Right cardiac atrium (tissue), 5 donors: ENCODE results near the gene CERS5. TPM values are rescaled to one million over a fixed set of nuclear protein-coding genes. Genes with fewer than 3 reads are reported as not detected.
"Not testable (repeated sequence)": the region's sequence is repeated elsewhere in the genome, so short reads cannot be mapped to it uniquely, and the experiment has no call there.

ENCODE experiments used
- ATAC-seq, 2 donors: fragments of 200-7000 bp; cut with Tn5 transposase; one replicate each; pipeline versions ENCODE4 v1.8.0 to v1.9.1; 2020; ENCODE audit warnings: moderate library complexity in 2 of 2, mild to moderate bottlenecking in 1 of 2
- DNase-seq, 3 donors: peaks; one replicate each; pipeline ENCODE4 v3.0.0-alpha.2; 2020
- H3K27ac ChIP-seq: one replicate; pipeline ENCODE4 v1.5.1; 2013; ENCODE audit warnings: mild to moderate bottlenecking, low read length, control low read depth, moderate library complexity
- H3K27me3 ChIP-seq: one replicate; pipeline ENCODE4 v1.6.1; 2013; ENCODE audit not compliant: control insufficient read depth, insufficient read depth
- H3K4me1 ChIP-seq: one replicate; pipeline ENCODE4 v1.6.1; 2013; ENCODE audit warnings: low read length; ENCODE audit not compliant: control insufficient read depth, insufficient read depth
- H3K4me3 ChIP-seq: one replicate; pipeline ENCODE4 v1.5.1; 2013; ENCODE audit warnings: low read length, control low read depth
- H3K9me3 ChIP-seq: one replicate; pipeline ENCODE4 v1.6.1; 2013; ENCODE audit warnings: low read length; ENCODE audit not compliant: control insufficient read depth
- WGBS: extraction: QIAGEN DNeasy Blood & Tissue Kit; methylation state at CpG from one replicate; pipeline ENCODE4 v1.1.7; 2013; 5-methylcytosine and 5-hydroxymethylcytosine counted together
- intact Hi-C, 4 donors: fragments of 100-400 bp; cut with DNase I; formaldehyde crosslinking; loops; one replicate each; pipeline versions ENCODE4 v1.11.0 to v1.14.0; 2022 to 2023
- polyA plus RNA-seq: library from polyadenylated mRNA; stranded (reverse); fragments of 200-250 nt; gene quantifications from one replicate; pipeline ENCODE4 v1.2.3, GENCODE V29; 2013
- total RNA-seq, 4 donors: library from RNA; stranded (reverse); fragmentation: NEBNext Ultra II Directional; extraction: Animal tissue kit (Norgen Biotek cat#: 25700); gene quantifications; one replicate each; pipeline ENCODE4 v1.2.1, GENCODE V29; 2021
- donor health status: healthy with polysubstance abuse.
- donor health status: DM: no; HTN: yes; CAD: no.
- donor health status: DM: no; HTN: no; CAD: no.
- donor health status: DM: no; HTN: yes; CAD: no; lungs with severe emphysema.
- donor health status: DM: yes; HTN: yes; CAD: no.

The CERS5 gene
- total and polyA plus RNA-seq, 5 donors = 14.0 to 18.8 (median 16.8) TPM

DNA sequence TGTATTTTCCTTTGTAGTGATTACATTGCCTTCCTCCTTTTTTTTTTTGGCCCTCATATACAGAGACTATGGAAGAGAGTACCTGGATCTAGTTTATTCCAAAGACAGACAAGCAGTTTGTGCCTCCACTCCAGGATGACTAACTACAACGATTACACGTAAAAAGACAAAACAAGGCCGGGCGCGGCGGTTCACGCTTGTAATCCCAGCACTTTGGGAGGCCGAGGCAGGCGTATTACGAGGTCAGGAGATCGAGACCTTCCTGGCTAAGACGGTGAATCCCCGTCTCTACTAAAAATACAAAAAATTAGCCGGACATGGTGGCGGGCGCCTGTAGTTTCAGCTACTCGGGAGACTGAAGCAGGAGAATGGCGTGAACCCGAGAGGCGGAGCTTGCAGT is 2.2 kb downstream of the CERS5 start:
- no peak overlapping the region for H3K4me3 ChIP-seq
- 94% methylated on average over 20 of the region's 20 CpGs for WGBS
- H3K9me3 ChIP-seq = no peaks in the 10 kb centered on the region
- ATAC-seq (no peak), DNase-seq (no peak)
- no peaks in the 10 kb centered on the region for H3K27me3 ChIP-seq
- intact Hi-C loops = loop anchor here in 1 of 4 donors (10.0 kb wide), 1 partner anchor 50 kb away; the partner anchor contains the start of gene COX14
- no peak overlapping the region for H3K27ac ChIP-seq
- no peaks in the 10 kb centered on the region for H3K4me1 ChIP-seq

DNA sequence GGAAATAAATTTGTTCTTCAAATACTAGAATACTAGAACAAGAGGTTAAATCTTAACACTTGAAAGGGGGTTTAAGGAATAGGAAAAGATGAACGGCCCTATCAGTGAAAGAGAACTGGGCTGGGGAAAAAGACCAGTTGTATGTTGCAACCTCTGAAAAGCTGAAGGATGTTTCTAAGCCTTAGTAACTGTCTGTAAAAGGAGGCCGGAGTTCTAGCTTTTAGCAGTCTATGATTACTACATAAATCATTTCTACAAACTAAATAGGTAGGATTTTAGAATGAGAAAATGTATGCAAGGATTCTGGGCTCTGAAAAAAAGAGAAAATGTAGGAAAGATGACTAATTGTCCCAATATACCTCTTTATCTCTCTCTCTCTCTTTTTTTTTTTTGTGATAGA is 4.9 kb downstream of the CERS5 start:
- intact Hi-C loops = loop anchor here in 1 of 4 donors (10.0 kb wide), 1 partner anchor 47 kb away; the partner anchor contains the start of gene COX14
- no peak for ATAC-seq
- no peak overlapping the region for H3K27ac ChIP-seq

DNA sequence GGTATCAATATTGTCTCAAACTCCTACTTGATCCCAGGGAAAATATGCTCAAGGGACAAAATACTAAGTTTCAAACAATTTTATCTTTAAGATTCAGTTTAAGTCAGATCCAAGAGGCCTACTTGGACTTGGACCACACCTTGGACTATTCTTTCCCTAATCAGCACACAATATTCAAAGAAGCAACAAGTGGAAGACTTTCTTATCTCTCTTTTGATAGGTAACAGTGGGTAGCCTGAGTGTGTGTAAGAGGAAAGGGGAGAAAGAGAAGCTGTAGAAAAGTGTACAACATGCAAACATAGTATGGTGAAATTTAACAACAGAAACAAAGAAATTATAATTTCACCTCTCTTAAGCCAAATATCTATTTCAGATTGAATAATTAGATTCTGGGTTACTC is 6.5 kb downstream of the CERS5 start:
- H3K4me1 ChIP-seq = no peaks in the 10 kb centered on the region
- DNase-seq (no peak), ATAC-seq (no peak)
- no peak overlapping the region for H3K27ac ChIP-seq
- intact Hi-C loops = loop anchor here in 1 of 4 donors (10.0 kb wide), 1 partner anchor 46 kb away; the partner anchor contains the start of gene COX14
- no peak overlapping the region for H3K4me3 ChIP-seq
- H3K27me3 ChIP-seq = no peaks in the 10 kb centered on the region
- H3K9me3 ChIP-seq = no peaks in the 10 kb centered on the region

More for the DNA sequence above, 4.9 kb downstream of the CERS5 start:
- Histone ChIP-seq H3K9me3 (no peaks in the 10 kb centered on the region), H3K4me3 (no peak overlapping the region), H3K27me3 (no peaks in the 10 kb centered on the region), H3K4me1 (no peaks in the 10 kb centered on the region)
- DNase-seq = no peak
- 74% methylated on average over 2 of the region's 2 CpGs for WGBS

DNA sequence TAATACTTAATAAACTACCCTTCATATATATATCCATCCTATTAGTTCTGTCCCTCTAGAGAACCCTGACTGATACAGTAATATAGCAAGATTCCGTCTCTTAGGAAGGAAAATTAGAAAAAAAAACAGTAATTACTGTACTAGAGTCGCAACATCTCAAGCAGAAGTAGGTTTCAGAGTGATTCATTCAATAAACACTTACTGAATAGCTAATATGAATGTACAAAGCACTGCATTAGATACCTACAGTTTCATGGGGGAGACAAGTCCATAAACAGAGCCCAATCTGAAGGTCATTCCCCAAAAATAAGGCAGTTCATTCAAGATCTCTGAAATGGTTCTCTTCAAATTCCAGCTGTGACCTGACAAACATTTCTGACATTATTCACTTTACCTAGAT is 9.9 kb downstream of the CERS5 start:
- H3K27ac ChIP-seq = no peak overlapping the region
- no peaks in the 10 kb centered on the region for H3K27me3 ChIP-seq
- WGBS = 91% methylated on average over 2 of the region's 2 CpGs
- intact Hi-C loops = no loop called here
- DNase-seq = no peak
- H3K9me3 ChIP-seq = no peaks in the 10 kb centered on the region
- no peak for ATAC-seq
- H3K4me1 ChIP-seq = no peaks in the 10 kb centered on the region
- no peak overlapping the region for H3K4me3 ChIP-seq

GRCh38 chr12:50156641-50157040 is 10.5 kb downstream of the CERS5 start:
- intact Hi-C loops = no loop called here
- no peak for ATAC-seq
- no peaks in the 10 kb centered on the region for H3K4me1 ChIP-seq

DNA sequence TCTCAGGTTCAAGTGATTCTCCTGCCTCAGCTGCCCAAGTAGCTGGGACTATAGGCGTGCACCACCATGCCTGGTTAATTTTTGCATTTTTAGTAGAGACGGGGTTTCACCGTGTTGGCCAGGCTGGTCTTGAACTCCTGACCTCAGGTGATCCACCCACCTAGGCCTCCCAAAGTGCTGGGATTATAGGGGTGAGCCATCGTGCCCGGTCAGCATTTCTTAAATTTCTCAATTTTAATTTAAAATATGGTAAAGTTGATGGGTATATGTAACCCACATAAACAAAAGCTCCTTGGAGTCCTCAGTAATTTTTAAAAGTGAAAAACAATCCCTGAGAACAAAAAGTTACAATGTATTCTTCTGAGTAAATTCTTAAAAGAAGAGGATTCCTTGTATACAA is 12.2 kb downstream of the CERS5 start:
- not testable (repeated sequence) for ATAC-seq, H3K27me3 ChIP-seq

More at GRCh38 chr12:50156641-50157040, 10.5 kb downstream of the CERS5 start:
- Histone ChIP-seq H3K27me3 (no peaks in the 10 kb centered on the region), H3K9me3 (no peaks in the 10 kb centered on the region), H3K27ac (no peak overlapping the region), H3K4me3 (no peak overlapping the region)
- no peak for DNase-seq

DNA sequence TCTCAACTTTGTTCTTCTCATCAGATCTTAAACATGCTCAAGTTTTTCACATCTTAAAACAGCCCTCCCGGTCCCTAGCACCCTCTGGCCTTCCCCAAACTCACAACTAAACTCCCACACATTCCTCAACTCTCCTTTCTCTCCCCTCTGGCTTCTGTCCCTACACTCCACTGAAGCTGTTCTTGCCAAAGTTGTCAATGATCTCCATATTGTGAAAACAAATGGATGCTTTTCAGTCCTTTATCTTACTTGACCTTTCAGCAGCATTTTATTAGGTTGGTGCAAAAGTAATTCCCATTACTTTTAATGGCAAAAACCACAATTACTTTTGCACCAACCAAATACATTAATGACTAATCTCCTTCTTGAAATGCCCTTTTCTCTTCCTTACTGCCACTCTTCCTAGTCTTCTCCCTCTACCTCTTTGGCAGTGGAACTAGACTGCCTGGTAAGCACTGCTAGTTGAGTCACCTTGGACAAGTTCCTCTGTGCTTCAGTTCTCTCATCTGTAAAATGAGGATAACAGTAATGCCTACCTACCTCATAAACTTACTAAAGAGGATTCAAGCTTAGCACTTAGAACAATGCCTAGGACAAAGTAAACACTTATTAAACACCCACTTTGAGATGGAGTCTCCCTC is 16.0 kb downstream of the CERS5 start:
- Histone ChIP-seq H3K27ac (no peak overlapping the region), H3K4me3 (no peak overlapping the region), H3K4me1 (no peaks in the 10 kb centered on the region), H3K9me3 (no peaks in the 10 kb centered on the region), H3K27me3 (no peaks in the 10 kb centered on the region)
- DNase-seq (no peak), ATAC-seq (peak; percentile 37 to 52)
- WGBS = 41% methylated on average over 1 of the region's 1 CpG
- intact Hi-C loops = no loop called here

More for the DNA sequence above, 12.2 kb downstream of the CERS5 start:
- DNase-seq, H3K9me3 ChIP-seq, intact Hi-C loops, H3K4me1 ChIP-seq, H3K27ac ChIP-seq, H3K4me3 ChIP-seq: not testable (repeated sequence)
- WGBS = 94% methylated on average over 5 of the region's 5 CpGs

GRCh38 chr12:50149311-50149710 is 17.9 kb downstream of the CERS5 start:
- WGBS = 65% methylated on average over 3 of the region's 3 CpGs
- ATAC-seq (no peak), DNase-seq (no peak)
- Histone ChIP-seq H3K27ac (no peak overlapping the region), H3K4me1 (no peaks in the 10 kb centered on the region), H3K9me3 (no peaks in the 10 kb centered on the region), H3K27me3 (no peaks in the 10 kb centered on the region), H3K4me3 (no peak overlapping the region)
- intact Hi-C loops = no loop called here

DNA sequence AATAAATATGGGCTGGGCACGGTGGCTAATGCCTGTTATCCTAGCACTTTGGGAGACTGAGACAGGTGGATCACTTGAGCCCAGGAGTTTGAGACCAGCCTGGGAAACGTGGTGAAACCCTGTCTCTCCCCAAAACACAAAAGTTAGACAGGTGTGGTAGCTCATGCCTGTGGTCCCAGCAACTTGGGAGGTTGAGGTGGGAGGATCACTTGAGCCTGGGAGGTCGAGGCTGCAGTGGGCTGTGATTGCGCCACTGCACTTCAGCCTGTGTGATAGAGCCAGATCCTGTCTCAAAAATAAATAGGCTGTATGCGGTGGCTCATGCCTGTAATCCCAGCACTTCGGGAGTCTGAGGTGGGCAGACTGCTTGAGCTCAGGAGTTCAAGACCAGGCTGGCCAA is 19.2 kb downstream of the CERS5 start:
- DNase-seq, H3K27me3 ChIP-seq, ATAC-seq, H3K9me3 ChIP-seq, H3K4me1 ChIP-seq, intact Hi-C loops, H3K4me3 ChIP-seq, H3K27ac ChIP-seq: not testable (repeated sequence)
- WGBS = 92% methylated on average over 6 of the region's 6 CpGs

DNA sequence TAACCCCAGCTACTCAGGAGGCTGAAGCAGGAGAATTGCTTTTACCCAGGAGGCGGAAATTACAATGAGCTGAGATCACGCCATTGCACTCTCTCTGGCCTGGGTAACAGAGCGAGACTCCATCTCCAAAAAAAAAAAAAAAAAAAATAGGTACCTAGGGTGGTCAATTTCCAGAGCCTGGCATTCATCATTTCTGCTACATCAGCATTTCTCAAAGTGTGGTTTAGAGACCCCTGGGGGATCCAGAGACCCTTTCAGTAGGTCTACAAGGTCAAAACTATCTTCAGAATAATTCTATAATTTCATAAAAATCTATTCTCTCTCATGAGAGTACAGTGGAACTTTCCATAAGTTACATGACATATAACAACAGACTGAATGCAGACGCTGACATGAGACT is 19.9 kb downstream of the CERS5 start:
- DNase-seq = no peak
- Histone ChIP-seq H3K9me3 (no peaks in the 10 kb centered on the region), H3K27me3 (no peaks in the 10 kb centered on the region), H3K4me1 (no peaks in the 10 kb centered on the region), H3K4me3 (no peak overlapping the region), H3K27ac (no peak overlapping the region)
- over 99% methylated on average over 4 of the region's 4 CpGs for WGBS
- intact Hi-C loops = no loop called here
- ATAC-seq = no peak

- ATAC-seq = no peak
- no peaks in the 10 kb centered on the region for H3K27me3 ChIP-seq
- no peaks in the 10 kb centered on the region for H3K4me1 ChIP-seq
- no peaks in the 10 kb centered on the region for H3K9me3 ChIP-seq
- intact Hi-C loops = no loop called here
- 28% methylated on average over 2 of the region's 2 CpGs for WGBS
- H3K27ac ChIP-seq = no peak overlapping the region
- no peak overlapping the region for H3K4me3 ChIP-seq
- DNase-seq = no peak
Measured at GRCh38 chr12:50145439-50145838, 21.7 kb downstream of the CERS5 start.

DNA sequence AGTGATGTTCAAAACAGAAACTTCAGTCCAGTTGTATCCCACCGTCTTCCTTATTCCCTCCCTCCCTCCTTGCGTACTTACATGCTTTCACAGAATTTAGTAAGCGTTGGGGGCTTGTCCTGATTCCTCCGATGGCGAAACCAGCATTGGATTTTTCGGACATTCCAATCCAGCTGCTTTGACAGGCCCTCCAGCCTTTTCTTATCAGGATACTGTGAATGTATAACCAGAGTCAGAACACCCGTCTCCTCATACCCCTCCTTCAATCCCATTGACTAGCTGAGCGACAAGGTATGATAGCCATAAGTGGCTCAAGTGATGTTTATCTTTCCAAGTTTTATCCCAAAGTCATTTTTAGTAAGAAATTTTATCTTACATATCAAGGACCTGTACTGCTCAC is 24.2 kb downstream of the CERS5 start:
- 75% methylated on average over 8 of the region's 8 CpGs for WGBS
- Histone ChIP-seq H3K4me3 (no peak overlapping the region), H3K27ac (no peak overlapping the region), H3K9me3 (no peaks in the 10 kb centered on the region), H3K4me1 (no peaks in the 10 kb centered on the region), H3K27me3 (no peaks in the 10 kb centered on the region)
- intact Hi-C loops = no loop called here
- DNase-seq = no peak
- no peak for ATAC-seq
